HepG2 (cell line): ENCODE results near the gene PPM1G. TPM values are rescaled to one million over a fixed set of nuclear protein-coding genes. Genes with fewer than 3 reads are reported as not detected.

ENCODE experiments used
- ADNP ChIP-seq: sonication (generic); formaldehyde crosslinking; IDR thresholded peaks from 2 replicates; pipeline ENCODE4 v1.4.0; 2020; ENCODE audit warnings: missing genetic modification reagents
- ARNT ChIP-seq: fragments of 450-650 bp; IDR thresholded peaks from 2 replicates; pipeline ENCODE4 v1.6.1; 2017
- CBX5 ChIP-seq: sonication (generic); formaldehyde crosslinking; IDR thresholded peaks from 2 replicates; pipeline ENCODE4 v1.4.0; 2020; ENCODE audit warnings: missing genetic modification reagents, borderline replicate concordance
- FOSL1 ChIP-seq: sonication (generic); formaldehyde crosslinking; IDR thresholded peaks from 2 replicates; pipeline ENCODE4 v1.9.0; 2021; ENCODE audit warnings: missing genetic modification reagents, borderline replicate concordance
- GPN1 ChIP-seq: sonication (generic); formaldehyde crosslinking; IDR thresholded peaks from 2 replicates; pipeline ENCODE4 v1.5.1; 2020; ENCODE audit warnings: missing genetic modification reagents, borderline replicate concordance
- HDAC6 ChIP-seq: fragments of 200-600 bp; sonication (generic); IDR thresholded peaks from 2 replicates; pipeline ENCODE4 v1.7.0; 2017; ENCODE audit warnings: mild to moderate bottlenecking, antibody characterized with exemption, low read length, low read depth
- KDM3A ChIP-seq: IDR thresholded peaks from 2 replicates; pipeline ENCODE4 v1.6.1; 2018; ENCODE audit warnings: low read depth, missing compliant biosample characterization
- RAD21 ChIP-seq: fragments of 450-650 bp; formaldehyde crosslinking; IDR thresholded peaks from 2 replicates; pipeline ENCODE4 v1.5.0; 2020; ENCODE audit warnings: mild to moderate bottlenecking
- SKI ChIP-seq: fragments of 450-650 bp; IDR thresholded peaks from one replicate; pipeline ENCODE4 v1.6.1; 2018; ENCODE audit warnings: mild to moderate bottlenecking; ENCODE audit not compliant: partially characterized antibody
- SP1 ChIP-seq, 2 experiments: fragments of 450-650 bp in 1 of 2; sonication (generic) in 1 of 2; formaldehyde crosslinking in 1 of 2; IDR thresholded peaks; 2 replicates each; pipeline versions ENCODE4 v1.4.0 to v1.6.1; 2016 to 2020; ENCODE audit warnings: missing genetic modification reagents in 1 of 2
- TCF12 ChIP-seq, 2 experiments: fragments of 450-650 bp in 1 of 2; sonication (generic) in 1 of 2; formaldehyde crosslinking in 1 of 2; IDR thresholded peaks; 2 replicates each; pipeline versions ENCODE4 v1.6.1 to v1.8.0; 2017 to 2022; ENCODE audit warnings: antibody characterized with exemption in 1 of 2, mild to moderate bottlenecking in 1 of 2, missing genetic modification reagents in 1 of 2, moderate library complexity in 1 of 2
- TCF7 ChIP-seq: sonication (generic); IDR thresholded peaks from 2 replicates; pipeline ENCODE4 v1.6.1; 2016; ENCODE audit warnings: antibody characterized with exemption, low read depth
- ZIK1 ChIP-seq: sonication (generic); formaldehyde crosslinking; IDR thresholded peaks from 2 replicates; pipeline ENCODE4 v1.5.0; 2020; ENCODE audit warnings: mild to moderate bottlenecking, low read depth, missing genetic modification reagents, borderline replicate concordance
- ZKSCAN8 ChIP-seq: IDR thresholded peaks from 2 replicates; pipeline ENCODE4 v1.6.1; 2016; ENCODE audit warnings: borderline replicate concordance, missing genetic modification reagents, missing compliant biosample characterization
- ZNF546 ChIP-seq: sonication (generic); formaldehyde crosslinking; conservative IDR thresholded peaks from 2 replicates; pipeline ENCODE4 v1.8.1; 2023; ENCODE audit warnings: mild to moderate bottlenecking, missing genetic modification reagents
- ZNF674 ChIP-seq: sonication (generic); formaldehyde crosslinking; IDR thresholded peaks from 2 replicates; pipeline ENCODE4 v1.5.0; 2020; ENCODE audit warnings: low read depth, mild to moderate bottlenecking, missing genetic modification reagents
- ZNF839 ChIP-seq: sonication (generic); formaldehyde crosslinking; IDR thresholded peaks from 2 replicates; pipeline ENCODE4 v1.4.0; 2020; ENCODE audit warnings: missing genetic modification reagents, mild to moderate bottlenecking, borderline replicate concordance
- polyA plus RNA-seq, 8 experiments: library from polyadenylated mRNA; depleted of rRNA in 3 of 8; stranded (reverse) in 7 of 8; unstranded in 1 of 8; fragments of >200 nt; fragmentation: Illumina TruSeq in 4 of 8; extraction: Trizol in 4 of 8; gene quantifications; 2 replicates each; pipeline versions ENCODE4 v1.2.1 to v1.2.3, GENCODE V29; 2011 to 2016; ENCODE audit warnings: low read depth in 4 of 8, missing spikeins in 1 of 8, mixed read lengths in 1 of 8; ENCODE audit not compliant: insufficient read depth in 1 of 8
- total RNA-seq, 5 experiments: library from RNA; depleted of rRNA; stranded (reverse); fragments of >200 nt; fragmentation: Illumina TruSeq; extraction: Trizol; gene quantifications; 2 replicates each; pipeline ENCODE4 v1.2.3, GENCODE V29; 2016; ENCODE audit warnings: low read depth in 1 of 5
- TF ChIP-seq, protein P1 (sequence below): sonication (generic); formaldehyde crosslinking; IDR thresholded peaks from 2 replicates; pipeline ENCODE4 v1.8.0; 2022; ENCODE audit warnings: mild to moderate bottlenecking, missing genetic modification reagents, borderline replicate concordance
- TF ChIP-seq, protein P2 (sequence below): sonication (generic); formaldehyde crosslinking; IDR thresholded peaks from 2 replicates; pipeline ENCODE4 v1.5.0; 2020; ENCODE audit warnings: mild to moderate bottlenecking, missing genetic modification reagents, borderline replicate concordance

The PPM1G gene
- total and polyA plus RNA-seq, 2 of the 13 experiments (the other 11 are each of a cell fraction or from before 2014, with no cell fraction given), result 58.2 to 213 TPM

DNA sequence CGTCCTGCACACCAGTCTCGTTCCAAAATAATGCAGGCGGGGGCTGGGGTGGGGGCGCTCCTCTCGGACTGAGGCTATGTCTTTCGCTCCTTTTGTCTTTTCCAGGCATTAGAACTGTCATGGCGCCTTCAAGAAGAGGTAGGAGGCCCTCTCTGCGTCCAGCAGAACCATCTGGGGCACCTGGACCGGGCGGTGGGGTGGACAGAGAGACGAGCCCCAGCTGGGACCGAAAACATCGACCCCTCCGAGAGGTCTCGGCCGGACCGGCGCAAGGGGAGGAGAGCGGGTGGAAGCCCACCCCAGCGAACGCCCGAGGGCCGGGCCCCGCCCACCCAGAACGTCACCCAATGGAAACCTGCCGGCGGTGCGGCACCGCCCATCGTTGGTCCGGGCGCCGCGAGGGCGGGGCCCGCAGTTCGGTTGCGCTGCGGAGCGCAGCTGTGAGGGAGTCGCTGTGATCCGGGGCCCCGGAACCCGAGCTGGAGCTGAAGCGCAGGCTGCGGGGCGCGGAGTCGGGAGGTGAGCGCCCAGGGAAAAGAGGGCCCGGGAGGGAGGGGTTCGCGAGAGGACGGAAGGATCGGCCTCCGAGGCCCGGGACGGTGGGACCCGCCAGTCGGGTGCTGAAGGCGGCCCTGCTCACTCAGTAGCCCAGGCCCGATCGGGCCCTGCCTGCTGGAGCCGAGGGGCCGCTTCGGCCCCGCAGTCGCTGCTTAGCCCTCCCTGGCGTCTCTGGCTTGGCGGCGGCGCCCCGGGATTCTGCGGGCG lies 19.0 kb upstream of the PPM1G start, which contains the start of gene NRBP1 (continued):
- TF ChIP-seq ADNP (CRISPR knock-in tag) (no peak), SKI (peak; percentile 63), TCF12 (IDR thresholded peaks at IDR 0.05) (no peak), TCF12 (CRISPR knock-in tag; IDR thresholded peaks at IDR 0.05) (no peak; the same call in 1 of the 2 replicates), HDAC6 (no peak), ZNF674 (CRISPR knock-in tag) (no peak), ZKSCAN8 (CRISPR knock-in tag) (no peak), KDM3A (CRISPR knock-in tag) (peak; percentile 98), RAD21 (peak; percentile 64; the same call in 1 of the 2 replicates), GPN1 (CRISPR knock-in tag) (no peak), FOSL1 (CRISPR knock-in tag) (no peak), ARNT (no peak), TCF7 (no peak), CBX5 (CRISPR knock-in tag) (peak; percentile 31; the same call in 1 of the 2 replicates), ZIK1 (peak; percentile 15; the same call in 1 of the 2 replicates), ZNF546 (CRISPR knock-in tag) (peak; percentile 83; the same call in 1 of the 2 replicates), ZNF839 (CRISPR knock-in tag) (no peak; the same call in 1 of the 2 replicates), SP1 (IDR thresholded peaks at IDR 0.05) (no peak), SP1 (CRISPR knock-in tag; IDR thresholded peaks at IDR 0.05) (peak; percentile 87)
- TF ChIP-seq, protein P1, sequence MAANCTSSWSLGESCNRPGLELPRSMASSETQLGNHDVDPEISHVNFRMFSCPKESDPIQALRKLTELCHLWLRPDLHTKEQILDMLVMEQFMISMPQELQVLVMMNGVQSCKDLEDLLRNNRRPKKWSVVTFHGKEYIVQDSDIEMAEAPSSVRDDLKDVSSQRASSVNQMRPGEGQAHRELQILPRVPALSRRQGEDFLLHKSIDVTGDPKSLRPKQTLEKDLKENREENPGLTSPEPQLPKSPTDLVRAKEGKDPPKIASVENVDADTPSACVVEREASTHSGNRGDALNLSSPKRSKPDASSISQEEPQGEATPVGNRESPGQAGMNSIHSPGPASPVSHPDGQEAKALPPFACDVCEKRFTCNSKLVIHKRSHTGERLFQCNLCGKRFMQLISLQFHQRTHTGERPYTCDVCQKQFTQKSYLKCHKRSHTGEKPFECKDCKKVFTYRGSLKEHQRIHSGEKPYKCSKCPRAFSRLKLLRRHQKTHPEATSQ (CRISPR knock-in tag), result 0 out of 2 replicates have a peak, but pooled peaks have one; percentile 42
- TF ChIP-seq, protein P2, sequence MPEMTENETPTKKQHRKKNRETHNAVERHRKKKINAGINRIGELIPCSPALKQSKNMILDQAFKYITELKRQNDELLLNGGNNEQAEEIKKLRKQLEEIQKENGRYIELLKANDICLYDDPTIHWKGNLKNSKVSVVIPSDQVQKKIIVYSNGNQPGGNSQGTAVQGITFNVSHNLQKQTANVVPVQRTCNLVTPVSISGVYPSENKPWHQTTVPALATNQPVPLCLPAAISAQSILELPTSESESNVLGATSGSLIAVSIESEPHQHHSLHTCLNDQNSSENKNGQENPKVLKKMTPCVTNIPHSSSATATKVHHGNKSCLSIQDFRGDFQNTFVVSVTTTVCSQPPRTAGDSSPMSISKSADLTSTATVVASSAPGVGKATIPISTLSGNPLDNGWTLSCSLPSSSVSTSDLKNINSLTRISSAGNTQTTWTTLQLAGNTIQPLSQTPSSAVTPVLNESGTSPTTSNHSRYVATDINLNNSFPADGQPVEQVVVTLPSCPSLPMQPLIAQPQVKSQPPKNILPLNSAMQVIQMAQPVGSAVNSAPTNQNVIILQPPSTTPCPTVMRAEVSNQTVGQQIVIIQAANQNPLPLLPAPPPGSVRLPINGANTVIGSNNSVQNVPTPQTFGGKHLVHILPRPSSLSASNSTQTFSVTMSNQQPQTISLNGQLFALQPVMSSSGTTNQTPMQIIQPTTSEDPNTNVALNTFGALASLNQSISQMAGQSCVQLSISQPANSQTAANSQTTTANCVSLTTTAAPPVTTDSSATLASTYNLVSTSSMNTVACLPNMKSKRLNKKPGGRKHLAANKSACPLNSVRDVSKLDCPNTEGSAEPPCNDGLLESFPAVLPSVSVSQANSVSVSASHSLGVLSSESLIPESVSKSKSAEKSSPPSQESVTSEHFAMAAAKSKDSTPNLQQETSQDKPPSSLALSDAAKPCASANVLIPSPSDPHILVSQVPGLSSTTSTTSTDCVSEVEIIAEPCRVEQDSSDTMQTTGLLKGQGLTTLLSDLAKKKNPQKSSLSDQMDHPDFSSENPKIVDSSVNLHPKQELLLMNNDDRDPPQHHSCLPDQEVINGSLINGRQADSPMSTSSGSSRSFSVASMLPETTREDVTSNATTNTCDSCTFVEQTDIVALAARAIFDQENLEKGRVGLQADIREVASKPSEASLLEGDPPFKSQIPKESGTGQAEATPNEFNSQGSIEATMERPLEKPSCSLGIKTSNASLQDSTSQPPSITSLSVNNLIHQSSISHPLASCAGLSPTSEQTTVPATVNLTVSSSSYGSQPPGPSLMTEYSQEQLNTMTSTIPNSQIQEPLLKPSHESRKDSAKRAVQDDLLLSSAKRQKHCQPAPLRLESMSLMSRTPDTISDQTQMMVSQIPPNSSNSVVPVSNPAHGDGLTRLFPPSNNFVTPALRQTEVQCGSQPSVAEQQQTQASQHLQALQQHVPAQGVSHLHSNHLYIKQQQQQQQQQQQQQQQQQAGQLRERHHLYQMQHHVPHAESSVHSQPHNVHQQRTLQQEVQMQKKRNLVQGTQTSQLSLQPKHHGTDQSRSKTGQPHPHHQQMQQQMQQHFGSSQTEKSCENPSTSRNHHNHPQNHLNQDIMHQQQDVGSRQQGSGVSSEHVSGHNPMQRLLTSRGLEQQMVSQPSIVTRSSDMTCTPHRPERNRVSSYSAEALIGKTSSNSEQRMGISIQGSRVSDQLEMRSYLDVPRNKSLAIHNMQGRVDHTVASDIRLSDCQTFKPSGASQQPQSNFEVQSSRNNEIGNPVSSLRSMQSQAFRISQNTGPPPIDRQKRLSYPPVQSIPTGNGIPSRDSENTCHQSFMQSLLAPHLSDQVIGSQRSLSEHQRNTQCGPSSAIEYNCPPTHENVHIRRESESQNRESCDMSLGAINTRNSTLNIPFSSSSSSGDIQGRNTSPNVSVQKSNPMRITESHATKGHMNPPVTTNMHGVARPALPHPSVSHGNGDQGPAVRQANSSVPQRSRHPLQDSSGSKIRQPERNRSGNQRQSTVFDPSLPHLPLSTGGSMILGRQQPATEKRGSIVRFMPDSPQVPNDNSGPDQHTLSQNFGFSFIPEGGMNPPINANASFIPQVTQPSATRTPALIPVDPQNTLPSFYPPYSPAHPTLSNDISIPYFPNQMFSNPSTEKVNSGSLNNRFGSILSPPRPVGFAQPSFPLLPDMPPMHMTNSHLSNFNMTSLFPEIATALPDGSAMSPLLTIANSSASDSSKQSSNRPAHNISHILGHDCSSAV (CRISPR knock-in tag), result peak; percentile 30; the same call in 1 of the 2 replicates
